CD14-positive monocyte (primary cell): ENCODE data around the gene MOB1B. TPM values are rescaled to one million over a fixed set of nuclear protein-coding genes. Genes with fewer than 3 reads are reported as not detected.
A peak's percentile ranks its signal among the peaks of the same experiment; 100 is the strongest.

Experiments
- DNase-seq, 3 donors: peaks; one replicate each; pipeline ENCODE4 v3.0.0-alpha.2; 2011 to 2022
- H2AFZ ChIP-seq: 2 replicates; pipeline ENCODE4 v1.6.0; 2012; ENCODE audit warnings: mild to moderate bottlenecking, low read depth, low read length, inconsistent platforms; ENCODE audit not compliant: insufficient read depth, poor library complexity, severe bottlenecking
- H3K27ac ChIP-seq, 2 donors: 1 replicate in 1 of 2; 2 replicates in 1 of 2; pipeline ENCODE4 v1.5.1; 2012 to 2013; ENCODE audit warnings: low read length in 2 of 2, control low read depth in 1 of 2, inconsistent platforms in 1 of 2, low read depth in 1 of 2, mild to moderate bottlenecking in 1 of 2
- H3K27me3 ChIP-seq, 2 donors: one replicate each; pipeline versions ENCODE4 v1.6.0 to v1.6.1; 2011 to 2013; ENCODE audit warnings: low read length in 2 of 2; ENCODE audit not compliant: control insufficient read depth in 2 of 2, insufficient read depth in 2 of 2
- H3K36me3 ChIP-seq, 2 donors: replicated peaks in 1 of 2; 1 replicate in 1 of 2; 2 replicates in 1 of 2; pipeline versions ENCODE4 v1.5.1 to v1.6.1; 2012 to 2013; ENCODE audit warnings: low read length in 2 of 2, control low read depth in 1 of 2, inconsistent platforms in 1 of 2, mild to moderate bottlenecking in 1 of 2; ENCODE audit not compliant: insufficient read depth in 2 of 2, control insufficient read depth in 1 of 2
- H3K4me1 ChIP-seq, 2 donors: 1 replicate in 1 of 2; 2 replicates in 1 of 2; pipeline versions ENCODE4 v1.5.1 to v1.6.1; 2012 to 2013; ENCODE audit warnings: low read length in 2 of 2, control low read depth in 1 of 2, inconsistent platforms in 1 of 2, mild to moderate bottlenecking in 1 of 2, moderate library complexity in 1 of 2; ENCODE audit not compliant: insufficient read depth in 2 of 2, control insufficient read depth in 1 of 2
- H3K4me2 ChIP-seq: replicated peaks from 2 replicates; pipeline ENCODE3; 2012; ENCODE audit warnings: low read length, moderate library complexity, mild to moderate bottlenecking; ENCODE audit not compliant: poor library complexity, severe bottlenecking; ENCODE audit errors: extremely low read depth
- H3K4me3 ChIP-seq, 3 experiments: fragments of 200-600 bp in 1 of 3; sonication (generic) in 1 of 3; replicated peaks in 1 of 3; 1 replicate in 2 of 3; 2 replicates in 1 of 3; pipeline ENCODE4 v1.5.1; 2011 to 2013; ENCODE audit warnings: low read length in 3 of 3, mild to moderate bottlenecking in 3 of 3, control low read depth in 2 of 3, low read depth in 2 of 3, inconsistent platforms in 1 of 3, moderate library complexity in 1 of 3
- H3K79me2 ChIP-seq: 2 replicates; pipeline ENCODE4 v1.6.0; 2012; ENCODE audit warnings: mild to moderate bottlenecking, control low read depth, inconsistent platforms, low read length, moderate library complexity; ENCODE audit not compliant: insufficient read depth
- H3K9ac ChIP-seq: 2 replicates; pipeline ENCODE4 v1.6.0; 2017; ENCODE audit warnings: low read length, mild to moderate bottlenecking; ENCODE audit not compliant: insufficient read depth, poor library complexity, severe bottlenecking
- H3K9me3 ChIP-seq, 2 donors: replicated peaks in 1 of 2; 1 replicate in 1 of 2; 2 replicates in 1 of 2; pipeline versions ENCODE4 v1.5.1 to v1.6.1; 2012 to 2013; ENCODE audit warnings: low read length in 2 of 2, control low read depth in 1 of 2; ENCODE audit not compliant: control insufficient read depth in 1 of 2, insufficient read depth in 1 of 2
- H4K20me1 ChIP-seq: 2 replicates; pipeline ENCODE4 v1.6.0; 2012; ENCODE audit warnings: mild to moderate bottlenecking, low read length, control low read depth, moderate library complexity; ENCODE audit not compliant: insufficient read depth
- H3K27ac Mint-ChIP-seq, 7 donors: one replicate each; pipeline ENCODE4 v1.8.0; 2020; ENCODE audit warnings: mild to moderate bottlenecking in 7 of 7, mixed read lengths in 7 of 7, moderate library complexity in 6 of 7, inconsistent platforms in 2 of 7
- H3K27me3 Mint-ChIP-seq, 3 donors: one replicate each; pipeline ENCODE4 v1.8.0; 2021 to 2022; ENCODE audit warnings: low read depth in 3 of 3, mild to moderate bottlenecking in 3 of 3, mixed read lengths in 3 of 3, moderate library complexity in 3 of 3, inconsistent platforms in 1 of 3
- H3K36me3 Mint-ChIP-seq, 2 donors: one replicate each; pipeline ENCODE4 v1.8.0; 2020; ENCODE audit warnings: mixed read lengths in 2 of 2, inconsistent platforms in 1 of 2, mild to moderate bottlenecking in 1 of 2
- H3K4me1 Mint-ChIP-seq: one replicate; pipeline ENCODE4 v1.8.0; 2020; ENCODE audit warnings: mild to moderate bottlenecking, mixed read lengths
- H3K4me3 Mint-ChIP-seq, 2 donors: one replicate each; pipeline ENCODE4 v1.8.0; 2020; ENCODE audit warnings: mild to moderate bottlenecking in 2 of 2, mixed read lengths in 2 of 2, moderate library complexity in 1 of 2
- H3K9me3 Mint-ChIP-seq, 7 donors: one replicate each; pipeline ENCODE4 v1.8.0; 2020 to 2022; ENCODE audit warnings: mixed read lengths in 7 of 7, mild to moderate bottlenecking in 6 of 7, moderate library complexity in 6 of 7, inconsistent platforms in 2 of 7
- CTCF ChIP-seq: fragments of 200-600 bp; IDR thresholded peaks from one replicate; pipeline ENCODE4 v1.8.0; 2022; ENCODE audit warnings: antibody characterized with exemption, mild to moderate bottlenecking
- WGBS: methylation state at CpG from one replicate; pipeline ENCODE4 v1.1.5; 2013; ENCODE audit warnings: missing lambda C conversion rate; ENCODE audit not compliant: insufficient coverage; 5-methylcytosine and 5-hydroxymethylcytosine counted together
- intact Hi-C, 2 donors: fragments of 100-400 bp; cut with micrococcal nuclease; formaldehyde crosslinking; loops; one replicate each; pipeline versions ENCODE4 v1.15.0 to v1.15.1; 2023
- polyA plus RNA-seq, 3 donors: library from polyadenylated mRNA; depleted of rRNA in 1 of 3; unstranded in 2 of 3; stranded (reverse) in 1 of 3; fragments of 300-500 nt in 2 of 3; fragments of >200 nt in 1 of 3; fragmentation: Illumina TruSeq in 2 of 3; gene quantifications; 1 replicate in 2 of 3; 2 replicates in 1 of 3; pipeline ENCODE4 v1.2.3, GENCODE V29; 2012 to 2021

The MOB1B gene
- polyA plus RNA-seq, 3 donors: 3.9 to 10.7 (median 7.0) TPM

- Histone ChIP-seq H3K27me3 (no peaks in the 10 kb centered on the region), H3K4me1 (peaks cover 26 to 33% of the 10 kb centered on the region in 2 donors), H3K9ac (no peak overlapping the region), H2AFZ (no peak overlapping the region), H3K9me3 (no peaks in the 10 kb centered on the region), H3K27ac (no peak overlapping the region), H4K20me1 (peaks cover 2% of the 10 kb centered on the region), H3K79me2 (peaks cover 79% of the 10 kb centered on the region), H3K4me2 (no peak overlapping the region), H3K4me3 (no peak overlapping the region), H3K36me3 (peaks cover 0 to 7% of the 10 kb centered on the region in 2 donors)
- no CpG with 5 or more reads among the region's 5 CpGs for WGBS
- no peak for DNase-seq
- H3K36me3 Mint-ChIP-seq: peaks cover 6 to 19% of the 10 kb centered on the region in 2 donors
- no peak overlapping the region for H3K4me3 Mint-ChIP-seq
- H3K4me1 Mint-ChIP-seq: peaks cover 30% of the 10 kb centered on the region
- peaks cover 0 to 4% (median 0%) of the 10 kb centered on the region in 7 donors for H3K9me3 Mint-ChIP-seq
- peak overlapping the region in 3 of 7 donors; percentile 16 to 46 (median 20) for H3K27ac Mint-ChIP-seq
- H3K27me3 Mint-ChIP-seq: no peaks in the 10 kb centered on the region
- TF ChIP-seq CTCF: no peak
- intact Hi-C loops: loop anchor here in 1 of 2 donors (10.0 kb wide), 2 partner anchors 45 to 55 kb away; partner anchors contain the start of gene DCK
These were observed 38.0 kb downstream of the MOB1B start for GRCh38 chr4:70940134-70940533.

GRCh38 chr4:70943114-70943513 is 40.9 kb downstream of the MOB1B start:
- Mint-ChIP-seq H3K36me3 (peaks cover 4 to 11% of the 10 kb centered on the region in 2 donors), H3K4me1 (peaks cover 52% of the 10 kb centered on the region), H3K27ac (peak overlapping the region in 6 of 7 donors; percentile 31 to 71 (median 62)), H3K4me3 (no peak overlapping the region), H3K9me3 (peaks cover 0 to 4% (median 0%) of the 10 kb centered on the region in 7 donors), H3K27me3 (no peaks in the 10 kb centered on the region)
- H2AFZ ChIP-seq: no peak overlapping the region
- no peaks in the 10 kb centered on the region for H3K27me3 ChIP-seq
- intact Hi-C loops: loop anchor here in 1 of 2 donors (10.0 kb wide), 2 partner anchors 48 to 52 kb away; partner anchors contain the start of gene DCK
- peaks cover 0 to 7% of the 10 kb centered on the region in 2 donors for H3K36me3 ChIP-seq
- H3K4me2 ChIP-seq: peak overlapping the region; percentile 46
- H3K79me2 ChIP-seq: peaks cover 72% of the 10 kb centered on the region
- peaks cover 55 to 63% of the 10 kb centered on the region in 2 donors for H3K4me1 ChIP-seq
- no peak for TF ChIP-seq CTCF
- H4K20me1 ChIP-seq: no peaks in the 10 kb centered on the region
- H3K4me3 ChIP-seq: peak overlapping the region in 2 of 3 experiments; percentile 10 to 12
- H3K9me3 ChIP-seq: no peaks in the 10 kb centered on the region
- DNase-seq: peak; percentile 33 to 69 (median 41)
- no peak overlapping the region for H3K9ac ChIP-seq
- H3K27ac ChIP-seq: peak overlapping the region in 1 of 2 donors; percentile 65
